ENCODE data around the gene EML4.

DNA sequence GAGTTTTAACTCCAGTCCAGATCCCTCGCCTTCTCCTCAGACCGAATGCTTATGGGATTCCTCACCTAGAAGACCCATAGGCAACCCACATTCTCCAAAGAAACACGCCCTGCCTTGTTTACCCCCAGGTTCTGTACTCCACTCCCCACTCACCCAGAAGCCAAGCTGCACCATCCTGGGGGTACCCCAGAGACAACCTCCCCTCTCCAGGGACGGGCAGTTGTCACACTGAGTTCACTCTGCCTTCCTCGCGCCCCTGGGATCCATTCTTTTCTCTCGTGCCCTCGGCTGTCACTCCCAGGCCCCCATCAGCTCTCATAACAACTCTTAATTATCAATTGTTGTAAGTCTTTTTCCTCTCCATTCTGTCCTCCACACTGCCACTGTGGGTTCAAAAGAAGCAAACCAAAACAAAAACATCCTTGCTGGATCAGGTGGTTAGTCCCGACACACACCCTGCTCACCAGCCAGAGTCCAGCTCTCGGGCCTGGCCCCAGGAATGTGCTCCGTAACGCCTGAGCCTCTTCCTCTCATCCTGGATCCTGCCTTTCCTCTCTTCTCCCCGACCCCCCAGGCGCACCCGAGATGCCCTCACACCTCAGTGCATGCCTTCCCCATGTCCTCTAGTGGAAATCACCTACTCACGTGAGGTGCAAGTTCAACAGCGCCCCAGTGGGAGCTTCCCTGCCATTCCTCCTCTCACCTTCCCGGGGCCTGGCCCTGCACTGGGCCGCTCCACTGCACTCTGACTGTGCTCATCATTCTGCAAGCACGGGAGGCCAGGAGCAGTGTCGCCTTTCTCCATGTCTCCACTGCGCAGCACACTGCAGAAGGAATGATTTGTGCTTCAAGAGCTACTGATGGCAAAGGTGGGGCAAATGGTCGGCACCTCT, 171.1 kb downstream of the EML4 start:
- TF ChIP-seq CTCF (IDR thresholded peaks at IDR 0.05) (no peak), POLR2A (IDR thresholded peaks at IDR 0.05) (no peak)
